PC-3 (cell line): ENCODE measurements around the gene C9orf50.

Experiments
- CTCF ChIP-seq: fragments of 300-600 bp; sonication (generic); conservative IDR thresholded peaks from 2 replicates; pipeline ENCODE4 v1.5.1; 2017; ENCODE audit warnings: antibody characterized with exemption, low read depth, mild to moderate bottlenecking, low read length
- EZH2 ChIP-seq: fragments of 300-600 bp; sonication (generic); IDR thresholded peaks from one replicate; pipeline ENCODE4 v1.6.1; 2017; ENCODE audit warnings: antibody characterized with exemption, mild to moderate bottlenecking, low read length; ENCODE audit not compliant: unreplicated experiment

- no peak for TF ChIP-seq CTCF
- no peak for TF ChIP-seq EZH2
These were observed 46.9 kb downstream of the C9orf50 start for GRCh38 chr9:129573977-129574376.
